Measurements from ENCODE around the gene NTN3. TPM values are rescaled to one million over a fixed set of nuclear protein-coding genes. Genes with fewer than 3 reads are reported as not detected.

Gene NTN3
- total and polyA plus RNA-seq, 2 donors from 2014 or later = 0.28 TPM; not detected in 1

DNA sequence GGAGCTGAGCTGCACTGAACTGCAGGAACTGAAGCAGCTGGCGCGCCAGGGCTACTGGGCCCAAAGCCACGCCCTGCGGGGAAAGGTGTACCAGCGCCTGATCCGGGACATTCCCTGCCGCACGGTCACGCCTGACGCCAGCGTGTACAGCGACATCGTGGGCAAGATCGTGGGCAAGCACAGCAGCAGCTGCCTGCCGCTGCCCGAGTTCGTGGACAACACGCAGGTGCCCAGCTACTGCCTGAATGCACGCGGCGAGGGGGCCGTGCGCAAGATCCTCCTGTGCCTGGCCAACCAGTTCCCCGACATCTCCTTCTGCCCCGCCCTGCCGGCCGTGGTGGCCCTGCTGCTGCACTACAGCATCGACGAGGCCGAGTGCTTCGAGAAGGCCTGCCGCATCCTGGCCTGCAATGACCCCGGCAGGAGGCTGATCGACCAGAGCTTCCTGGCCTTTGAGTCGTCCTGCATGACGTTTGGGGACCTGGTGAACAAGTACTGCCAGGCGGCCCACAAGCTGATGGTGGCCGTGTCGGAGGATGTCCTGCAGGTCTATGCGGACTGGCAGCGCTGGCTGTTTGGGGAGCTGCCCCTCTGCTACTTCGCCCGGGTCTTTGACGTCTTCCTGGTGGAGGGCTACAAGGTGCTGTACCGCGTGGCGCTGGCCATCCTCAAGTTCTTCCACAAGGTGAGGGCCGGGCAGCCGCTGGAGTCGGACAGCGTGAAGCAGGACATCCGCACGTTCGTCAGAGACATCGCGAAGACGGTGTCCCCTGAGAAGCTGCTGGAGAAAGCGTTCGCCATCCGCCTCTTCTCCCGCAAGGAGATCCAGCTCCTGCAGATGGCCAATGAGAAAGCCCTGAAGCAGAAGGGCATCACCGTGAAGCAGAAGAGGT is 25.4 kb downstream of the NTN3 start:
- intact Hi-C loops (cut with DNase I) = no loop called here
- H3K9ac ChIP-seq (ENCODE audit: low read length in 3 of 3) = no peak overlapping the region
- no peaks in the 10 kb centered on the region for H3K27me3 ChIP-seq (ENCODE audit: control insufficient read depth, insufficient read depth, low read length)
- FAIRE-seq (no peak), DNase-seq (peak in 2 of 5 donors; percentile 41 to 73)
- no peaks in the 10 kb centered on the region for H3K36me3 ChIP-seq (ENCODE audit: control insufficient read depth in 2 of 3, insufficient read depth in 3 of 3, low read length in 3 of 3)
- TF ChIP-seq, protein P1, sequence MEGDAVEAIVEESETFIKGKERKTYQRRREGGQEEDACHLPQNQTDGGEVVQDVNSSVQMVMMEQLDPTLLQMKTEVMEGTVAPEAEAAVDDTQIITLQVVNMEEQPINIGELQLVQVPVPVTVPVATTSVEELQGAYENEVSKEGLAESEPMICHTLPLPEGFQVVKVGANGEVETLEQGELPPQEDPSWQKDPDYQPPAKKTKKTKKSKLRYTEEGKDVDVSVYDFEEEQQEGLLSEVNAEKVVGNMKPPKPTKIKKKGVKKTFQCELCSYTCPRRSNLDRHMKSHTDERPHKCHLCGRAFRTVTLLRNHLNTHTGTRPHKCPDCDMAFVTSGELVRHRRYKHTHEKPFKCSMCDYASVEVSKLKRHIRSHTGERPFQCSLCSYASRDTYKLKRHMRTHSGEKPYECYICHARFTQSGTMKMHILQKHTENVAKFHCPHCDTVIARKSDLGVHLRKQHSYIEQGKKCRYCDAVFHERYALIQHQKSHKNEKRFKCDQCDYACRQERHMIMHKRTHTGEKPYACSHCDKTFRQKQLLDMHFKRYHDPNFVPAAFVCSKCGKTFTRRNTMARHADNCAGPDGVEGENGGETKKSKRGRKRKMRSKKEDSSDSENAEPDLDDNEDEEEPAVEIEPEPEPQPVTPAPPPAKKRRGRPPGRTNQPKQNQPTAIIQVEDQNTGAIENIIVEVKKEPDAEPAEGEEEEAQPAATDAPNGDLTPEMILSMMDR (IDR thresholded peaks at IDR 0.05; ENCODE audit: borderline replicate concordance, extremely low read depth, insufficient read depth) = no peak
- no peaks in the 10 kb centered on the region for H3K9me3 ChIP-seq (ENCODE audit: control insufficient read depth in 2 of 3, insufficient read depth in 1 of 3, low read length in 3 of 3)
- H3K4me1 ChIP-seq (ENCODE audit: control insufficient read depth in 2 of 3, insufficient read depth in 2 of 3, low read depth in 1 of 3, low read length in 3 of 3) = peaks cover 0 to 50% (median 13%) of the 10 kb centered on the region in 3 donors
- H3K4me3 ChIP-seq (ENCODE audit: low read length in 3 of 3) = no peak overlapping the region
- peak overlapping the region in 1 of 2 donors; percentile 16 for H3K27ac ChIP-seq (ENCODE audit: low read depth in 2 of 2, low read length in 2 of 2)

DNA sequence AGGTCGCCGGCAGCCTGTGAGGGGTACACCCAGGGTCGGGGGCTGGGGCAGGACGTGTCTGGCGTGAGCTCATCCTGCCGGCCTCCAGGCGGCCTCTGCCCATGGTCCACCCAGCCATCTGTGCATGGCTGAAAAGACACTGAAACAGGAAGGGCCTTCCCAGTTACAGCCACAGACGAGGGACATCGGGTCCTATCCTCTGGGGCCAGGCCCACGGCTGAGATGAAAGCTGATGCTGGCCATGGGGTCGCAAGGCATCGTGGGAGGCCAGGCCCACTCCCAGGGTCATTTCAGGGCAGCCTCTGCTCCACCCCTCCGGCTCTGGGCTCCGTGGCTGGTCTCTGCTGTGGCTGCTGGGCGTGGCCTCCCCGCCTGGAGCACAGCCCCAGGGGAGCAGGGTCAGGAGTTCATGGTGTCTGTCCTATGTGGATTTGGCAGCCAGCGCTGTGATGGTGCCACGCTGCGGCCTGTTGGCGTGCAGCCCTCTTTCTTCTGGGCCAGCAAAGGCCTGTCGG is 26.1 kb downstream of the NTN3 start:
- Histone ChIP-seq H3K27me3 (ENCODE audit: control insufficient read depth, insufficient read depth, low read length) (no peaks in the 10 kb centered on the region), H3K4me1 (ENCODE audit: control insufficient read depth in 2 of 3, insufficient read depth in 2 of 3, low read depth in 1 of 3, low read length in 3 of 3) (peaks cover 0 to 55% (median 13%) of the 10 kb centered on the region in 3 donors), H3K4me3 (ENCODE audit: low read length in 3 of 3) (no peak overlapping the region), H3K36me3 (ENCODE audit: control insufficient read depth in 2 of 3, insufficient read depth in 3 of 3, low read length in 3 of 3) (no peaks in the 10 kb centered on the region), H3K9ac (ENCODE audit: low read length in 3 of 3) (peak overlapping the region in 1 of 3 donors; percentile 19), H3K27ac (ENCODE audit: low read depth in 2 of 2, low read length in 2 of 2) (peak overlapping the region in 1 of 2 donors; percentile 16), H3K9me3 (ENCODE audit: control insufficient read depth in 2 of 3, insufficient read depth in 1 of 3, low read length in 3 of 3) (no peaks in the 10 kb centered on the region)
- TF ChIP-seq, protein P1 (IDR thresholded peaks at IDR 0.05; ENCODE audit: borderline replicate concordance, extremely low read depth, insufficient read depth) = no peak
- peak in 2 of 5 donors; percentile 47 to 91 for DNase-seq
- FAIRE-seq = no peak
- intact Hi-C loops (cut with DNase I) = no loop called here

DNA sequence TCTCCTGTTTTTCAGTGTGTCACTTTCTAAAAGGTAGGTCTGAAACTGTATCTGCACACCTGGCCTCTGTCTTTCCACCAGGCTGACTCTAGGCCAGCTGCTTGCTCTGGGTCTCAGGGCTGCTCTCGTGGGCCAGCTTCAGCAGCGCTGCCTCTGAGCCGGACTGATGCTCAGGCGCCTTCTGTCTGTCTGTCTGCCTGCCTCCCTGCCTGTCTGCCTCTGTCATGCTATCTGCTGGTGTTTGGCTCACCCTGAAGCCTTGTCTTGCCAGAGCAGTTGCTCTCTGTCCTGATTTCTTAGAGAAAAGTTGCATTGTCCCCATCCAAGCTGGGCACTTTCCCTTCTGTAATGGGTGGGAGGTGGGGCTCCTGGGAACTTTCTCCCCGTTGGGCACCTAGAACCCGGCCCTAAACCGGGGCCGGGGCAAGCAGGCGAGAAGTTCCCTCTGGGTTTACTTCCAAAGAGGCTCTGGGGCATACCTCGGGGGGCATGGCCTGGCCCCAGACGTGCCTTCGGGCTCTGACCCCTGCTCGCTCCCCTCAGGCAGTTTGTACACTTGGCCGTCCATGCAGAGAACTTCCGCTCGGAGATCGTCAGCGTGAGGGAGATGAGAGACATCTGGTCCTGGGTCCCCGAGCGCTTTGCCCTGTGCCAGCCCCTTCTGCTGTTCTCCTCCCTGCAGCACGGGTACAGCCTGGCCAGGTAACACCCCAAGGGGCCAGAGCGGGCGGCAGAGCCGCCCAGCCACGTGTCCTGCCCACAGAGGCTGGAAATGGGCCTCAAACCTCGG is 26.8 kb downstream of the NTN3 start:
- Histone ChIP-seq H3K9ac (ENCODE audit: low read length in 3 of 3) (peak overlapping the region in 1 of 3 donors; percentile 19), H3K4me3 (ENCODE audit: low read length in 3 of 3) (no peak overlapping the region), H3K27me3 (ENCODE audit: control insufficient read depth, insufficient read depth, low read length) (no peaks in the 10 kb centered on the region), H3K27ac (ENCODE audit: low read depth in 2 of 2, low read length in 2 of 2) (no peak overlapping the region), H3K4me1 (ENCODE audit: control insufficient read depth in 2 of 3, insufficient read depth in 2 of 3, low read depth in 1 of 3, low read length in 3 of 3) (peaks cover 0 to 58% (median 13%) of the 10 kb centered on the region in 3 donors), H3K9me3 (ENCODE audit: control insufficient read depth in 2 of 3, insufficient read depth in 1 of 3, low read length in 3 of 3) (no peaks in the 10 kb centered on the region), H3K36me3 (ENCODE audit: control insufficient read depth in 2 of 3, insufficient read depth in 3 of 3, low read length in 3 of 3) (no peaks in the 10 kb centered on the region)
- no peak for FAIRE-seq
- intact Hi-C loops (cut with DNase I) = no loop called here
- TF ChIP-seq, protein P1 (IDR thresholded peaks at IDR 0.05; ENCODE audit: borderline replicate concordance, extremely low read depth, insufficient read depth) = no peak
- DNase-seq = peak in 1 of 5 donors; percentile 72

Measured in kidney (tissue), 14 donors.